Smooth muscle cell of the pulmonary artery (primary cell): ENCODE data around the gene EPHB2. TPM values are rescaled to one million over a fixed set of nuclear protein-coding genes. Genes with fewer than 3 reads are reported as not detected.

Source experiments
- total RNA-seq: library from RNA; depleted of rRNA; stranded (reverse); fragments of >200 nt; gene quantifications from 2 replicates; pipeline ENCODE4 v1.2.3, GENCODE V29; 2014

Gene EPHB2
- total RNA-seq, result 12.2 and 72.5 TPM in 2 replicates

DNA sequence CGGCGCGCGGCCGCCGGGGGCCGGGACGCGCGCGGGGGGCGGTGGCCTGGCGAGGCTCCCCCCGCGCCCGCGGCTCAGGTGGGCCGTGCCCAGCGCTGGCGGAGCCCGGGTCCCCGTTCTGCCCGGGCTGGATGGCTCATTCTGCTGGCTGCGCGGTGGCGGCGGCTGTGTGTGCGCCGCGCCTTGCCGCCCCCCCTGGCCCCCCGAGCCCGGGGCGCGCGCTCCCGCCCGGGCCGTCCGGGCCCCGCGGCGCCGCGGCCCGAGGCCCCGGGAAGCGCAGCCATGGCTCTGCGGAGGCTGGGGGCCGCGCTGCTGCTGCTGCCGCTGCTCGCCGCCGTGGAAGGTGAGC is at the start of gene EPHB2:
EPHB2 (plus strand) TSS at position 139 of the 349 bp plus-strand sequence; CDS start at position 283, 144 bp downstream.

Other genes starting within 250 kb of the EPHB2 start
- not detected in 2 replicates for gene EPHA8, start 147.3 kb upstream of the EPHB2 start, total RNA-seq
- not detected in 2 replicates for gene C1QA, start 74.2 kb upstream of the EPHB2 start, total RNA-seq
- gene C1QC, start 67.2 kb upstream of the EPHB2 start, total RNA-seq, result not detected in 2 replicates
- gene C1QB, start 57.6 kb upstream of the EPHB2 start, total RNA-seq, result not detected in 2 replicates